H9 (cell line): ENCODE measurements around the gene HEATR5B. TPM values are rescaled to one million over a fixed set of nuclear protein-coding genes. Genes with fewer than 3 reads are reported as not detected.

Source experiments
- DNase-seq: peaks from one replicate; pipeline ENCODE4 v3.0.0-alpha.2; 2017
- H2AFZ ChIP-seq: one replicate; pipeline ENCODE4 v1.6.1; 2013; ENCODE audit warnings: mild to moderate bottlenecking, low read length, control low read depth, moderate library complexity
- H2AK5ac ChIP-seq: 2 replicates; pipeline ENCODE4 v1.6.1; 2013; ENCODE audit warnings: low read length, control low read depth, mixed read lengths; ENCODE audit not compliant: insufficient read length
- H2BK120ac ChIP-seq: one replicate; pipeline ENCODE4 v1.6.1; 2013; ENCODE audit warnings: low read depth, mild to moderate bottlenecking, low read length, control low read depth, inconsistent platforms; ENCODE audit not compliant: poor library complexity, severe bottlenecking
- H2BK12ac ChIP-seq: 2 replicates; pipeline ENCODE4 v1.6.1; 2013; ENCODE audit warnings: low read length, control low read depth, mixed read lengths, low read depth; ENCODE audit not compliant: insufficient read length
- H2BK15ac ChIP-seq: 2 replicates; pipeline ENCODE4 v1.6.1; 2013; ENCODE audit warnings: low read depth, low read length, control low read depth
- H2BK20ac ChIP-seq: one replicate; pipeline ENCODE4 v1.6.1; 2013; ENCODE audit warnings: low read depth, mild to moderate bottlenecking, low read length, control low read depth, inconsistent platforms; ENCODE audit not compliant: poor library complexity, severe bottlenecking
- H2BK5ac ChIP-seq: 2 replicates; pipeline ENCODE4 v1.6.1; 2013; ENCODE audit warnings: low read length, control low read depth, mixed read lengths; ENCODE audit not compliant: insufficient read length
- H3K14ac ChIP-seq: 2 replicates; pipeline ENCODE4 v1.6.1; 2013; ENCODE audit warnings: low read length, control low read depth; ENCODE audit not compliant: insufficient read depth
- H3K18ac ChIP-seq: 2 replicates; pipeline ENCODE4 v1.6.1; 2013; ENCODE audit warnings: low read depth, mild to moderate bottlenecking, mixed read lengths, low read length, control low read depth; ENCODE audit not compliant: insufficient read length
- H3K23ac ChIP-seq: 2 replicates; pipeline ENCODE4 v1.6.1; 2013; ENCODE audit warnings: low read length, control low read depth, mixed read lengths, low read depth; ENCODE audit not compliant: insufficient read length
- H3K23me2 ChIP-seq: 2 replicates; pipeline ENCODE4 v1.6.1; 2013; ENCODE audit warnings: low read depth, mild to moderate bottlenecking, mixed read lengths, low read length, control low read depth; ENCODE audit not compliant: insufficient read length, poor library complexity, severe bottlenecking
- H3K27ac ChIP-seq: 2 replicates; pipeline ENCODE4 v1.5.1; 2013; ENCODE audit warnings: low read length, control low read depth, mixed read lengths, low read depth; ENCODE audit not compliant: insufficient read length
- H3K27me3 ChIP-seq: 2 replicates; pipeline ENCODE4 v1.6.1; 2013; ENCODE audit warnings: low read length, control low read depth, inconsistent platforms; ENCODE audit not compliant: insufficient read depth
- H3K4ac ChIP-seq: 2 replicates; pipeline ENCODE4 v1.6.1; 2013; ENCODE audit warnings: low read depth, mild to moderate bottlenecking, control low read depth, inconsistent platforms, low read length, moderate library complexity
- H3K4me1 ChIP-seq: 2 replicates; pipeline ENCODE4 v1.6.1; 2013; ENCODE audit warnings: low read length, control low read depth, inconsistent platforms; ENCODE audit not compliant: insufficient read depth
- H3K4me2 ChIP-seq: 2 replicates; pipeline ENCODE4 v1.6.1; 2013; ENCODE audit warnings: low read length, control low read depth, mixed read lengths; ENCODE audit not compliant: insufficient read length, insufficient read depth
- H3K56ac ChIP-seq: 2 replicates; pipeline ENCODE4 v1.6.1; 2013; ENCODE audit warnings: low read depth, mild to moderate bottlenecking, mixed read lengths, low read length, control low read depth; ENCODE audit not compliant: insufficient read length
- H3K79me1 ChIP-seq: 2 replicates; pipeline ENCODE4 v1.6.1; 2013; ENCODE audit warnings: low read depth, mild to moderate bottlenecking, moderate library complexity, low read length, control low read depth, inconsistent platforms; ENCODE audit not compliant: insufficient read depth, poor library complexity, severe bottlenecking
- H3K79me2 ChIP-seq: 2 replicates; pipeline ENCODE4 v1.6.1; 2013; ENCODE audit warnings: low read length, control low read depth, inconsistent platforms; ENCODE audit not compliant: insufficient read depth
- H3K9ac ChIP-seq: 2 replicates; pipeline ENCODE4 v1.6.1; 2013; ENCODE audit warnings: low read length, control low read depth, mixed read lengths; ENCODE audit not compliant: insufficient read length; ENCODE audit errors: extremely low read depth
- H3K9me3 ChIP-seq: one replicate; pipeline ENCODE4 v1.6.1; 2013; ENCODE audit warnings: low read depth, low read length, inconsistent platforms; ENCODE audit not compliant: control insufficient read depth
- H3T11ph ChIP-seq: one replicate; pipeline ENCODE4 v1.6.1; 2013; ENCODE audit warnings: mild to moderate bottlenecking, low read length, control low read depth, inconsistent platforms
- H4K20me1 ChIP-seq: one replicate; pipeline ENCODE4 v1.6.1; 2013; ENCODE audit not compliant: control insufficient read depth, insufficient read length, insufficient read depth
- H4K5ac ChIP-seq: 2 replicates; pipeline ENCODE4 v1.6.1; 2013; ENCODE audit warnings: low read depth, mild to moderate bottlenecking, mixed read lengths, low read length, control low read depth; ENCODE audit not compliant: insufficient read length
- H4K8ac ChIP-seq: replicated peaks from 2 replicates; pipeline ENCODE4 v1.6.1; 2013; ENCODE audit warnings: low read length, control low read depth, mixed read lengths, low read depth; ENCODE audit not compliant: insufficient read length
- H4K91ac ChIP-seq: 2 replicates; pipeline ENCODE4 v1.6.1; 2013; ENCODE audit warnings: low read depth, mild to moderate bottlenecking, moderate library complexity, mixed read lengths, low read length, control low read depth; ENCODE audit not compliant: insufficient read length
- H3K27ac Mint-ChIP-seq, 3 experiments: 2 replicates in 2 of 3; 3 replicates in 1 of 3; pipeline ENCODE4 v1.8.0; 2020 to 2021; ENCODE audit warnings: mixed read lengths in 3 of 3, mild to moderate bottlenecking in 1 of 3, moderate library complexity in 1 of 3
- H3K27me3 Mint-ChIP-seq: 2 replicates; pipeline ENCODE4 v1.8.0; 2021; ENCODE audit warnings: low read depth, mild to moderate bottlenecking, moderate library complexity, mixed read lengths
- H3K36me3 Mint-ChIP-seq, 3 experiments: 2 replicates in 2 of 3; 3 replicates in 1 of 3; pipeline ENCODE4 v1.8.0; 2020 to 2021; ENCODE audit warnings: low read depth in 3 of 3, mixed read lengths in 3 of 3; ENCODE audit not compliant: insufficient read depth in 1 of 3
- H3K4me1 Mint-ChIP-seq, 2 experiments: 2 replicates each; pipeline ENCODE4 v1.8.0; 2020; ENCODE audit warnings: mixed read lengths in 2 of 2
- H3K4me3 Mint-ChIP-seq, 2 experiments: 2 replicates in 1 of 2; 3 replicates in 1 of 2; pipeline ENCODE4 v1.8.0; 2020 to 2021; ENCODE audit warnings: mild to moderate bottlenecking in 2 of 2, mixed read lengths in 2 of 2, moderate library complexity in 1 of 2
- H3K9me3 Mint-ChIP-seq, 2 experiments: 2 replicates in 1 of 2; 3 replicates in 1 of 2; pipeline ENCODE4 v1.8.0; 2020; ENCODE audit warnings: mild to moderate bottlenecking in 2 of 2, mixed read lengths in 2 of 2, moderate library complexity in 1 of 2
- WGBS: extraction: QIAGEN DNeasy Blood & Tissue Kit; methylation state at CpG from one replicate; pipeline ENCODE4 v1.1.7; 2013; ENCODE audit warnings: missing lambda C conversion rate, low lambda C conversion rate, mixed read lengths; ENCODE audit not compliant: insufficient read length; ENCODE audit errors: extremely low coverage; 5-methylcytosine and 5-hydroxymethylcytosine counted together
- total RNA-seq: library from RNA; stranded (reverse); gene quantifications from 2 replicates; pipeline ENCODE4 v1.2.1, GENCODE V29; 2021
- TF ChIP-seq, protein P1 (sequence below): fragments of 200-600 bp; sonication (generic); conservative IDR thresholded peaks from 3 replicates; pipeline ENCODE4 v1.8.0; 2021; ENCODE audit warnings: antibody characterized with exemption, mild to moderate bottlenecking

The HEATR5B gene
- total RNA-seq, 1 experiment from 2014 or later: 14.0 TPM

DNA sequence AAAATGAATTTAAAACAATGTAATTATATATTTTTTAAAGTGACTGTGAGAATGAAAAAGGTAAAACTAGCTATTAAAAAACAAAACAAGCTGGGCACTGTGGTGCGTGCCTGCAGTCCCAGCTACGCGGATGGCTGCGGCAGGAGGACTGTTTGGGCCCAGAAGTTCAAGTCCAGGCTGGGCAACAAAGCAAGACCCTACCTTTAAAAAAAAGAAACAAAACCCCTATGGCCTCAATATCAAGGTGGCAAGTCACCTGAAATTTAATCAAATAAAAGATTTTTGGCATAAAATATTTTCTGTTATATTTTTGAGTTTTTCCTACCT, 70.9 kb downstream of the HEATR5B start:
- no CpG with 5 or more reads among the region's 4 CpGs for WGBS
- H2BK20ac ChIP-seq: no peak overlapping the region
- H2BK120ac ChIP-seq: no peak overlapping the region
- Mint-ChIP-seq H3K27me3 (no peaks in the 10 kb centered on the region), H3K9me3 (no peaks in the 10 kb centered on the region), H3K36me3 (peaks cover 3 to 27% (median 23%) of the 10 kb centered on the region in 3 experiments; a peak in 5 of 7 replicates), H3K27ac (no peak overlapping the region), H3K4me1 (peaks cover 3% of the 10 kb centered on the region in 2 experiments; a peak in 3 of 4 replicates), H3K4me3 (no peak overlapping the region)
- H3K56ac ChIP-seq: no peak overlapping the region
- no peaks in the 10 kb centered on the region; the same call in 1 of the 2 replicates for H3K4me1 ChIP-seq
- DNase-seq: no peak
- H3K4ac ChIP-seq: no peak overlapping the region
- no peak overlapping the region for H3K23ac ChIP-seq
- no peaks in the 10 kb centered on the region for H3K79me1 ChIP-seq
- H3K18ac ChIP-seq: no peak overlapping the region
- H3K79me2 ChIP-seq: no peaks in the 10 kb centered on the region
- H4K5ac ChIP-seq: no peak overlapping the region
- no peak overlapping the region for H3K27ac ChIP-seq
- H2BK12ac ChIP-seq: no peak overlapping the region
- no peaks in the 10 kb centered on the region for H4K20me1 ChIP-seq
- no peaks in the 10 kb centered on the region for H3K9me3 ChIP-seq
- H3K23me2 ChIP-seq: no peaks in the 10 kb centered on the region
- H2BK5ac ChIP-seq: no peak overlapping the region
- TF ChIP-seq, protein P1, sequence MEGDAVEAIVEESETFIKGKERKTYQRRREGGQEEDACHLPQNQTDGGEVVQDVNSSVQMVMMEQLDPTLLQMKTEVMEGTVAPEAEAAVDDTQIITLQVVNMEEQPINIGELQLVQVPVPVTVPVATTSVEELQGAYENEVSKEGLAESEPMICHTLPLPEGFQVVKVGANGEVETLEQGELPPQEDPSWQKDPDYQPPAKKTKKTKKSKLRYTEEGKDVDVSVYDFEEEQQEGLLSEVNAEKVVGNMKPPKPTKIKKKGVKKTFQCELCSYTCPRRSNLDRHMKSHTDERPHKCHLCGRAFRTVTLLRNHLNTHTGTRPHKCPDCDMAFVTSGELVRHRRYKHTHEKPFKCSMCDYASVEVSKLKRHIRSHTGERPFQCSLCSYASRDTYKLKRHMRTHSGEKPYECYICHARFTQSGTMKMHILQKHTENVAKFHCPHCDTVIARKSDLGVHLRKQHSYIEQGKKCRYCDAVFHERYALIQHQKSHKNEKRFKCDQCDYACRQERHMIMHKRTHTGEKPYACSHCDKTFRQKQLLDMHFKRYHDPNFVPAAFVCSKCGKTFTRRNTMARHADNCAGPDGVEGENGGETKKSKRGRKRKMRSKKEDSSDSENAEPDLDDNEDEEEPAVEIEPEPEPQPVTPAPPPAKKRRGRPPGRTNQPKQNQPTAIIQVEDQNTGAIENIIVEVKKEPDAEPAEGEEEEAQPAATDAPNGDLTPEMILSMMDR: no peak
- H2BK15ac ChIP-seq: no peak overlapping the region
- no peak overlapping the region for H2AFZ ChIP-seq
- H4K8ac ChIP-seq: no peak overlapping the region
- H3K9ac ChIP-seq: no peak overlapping the region
- H3K27me3 ChIP-seq: no peaks in the 10 kb centered on the region
- H4K91ac ChIP-seq: no peak overlapping the region
- no peak overlapping the region for H3T11ph ChIP-seq
- H3K4me2 ChIP-seq: no peak overlapping the region
- H2AK5ac ChIP-seq: no peak overlapping the region
- no peak overlapping the region for H3K14ac ChIP-seq
